ENCODE results near the gene FANCM. TPM values are rescaled to one million over a fixed set of nuclear protein-coding genes. Genes with fewer than 3 reads are reported as not detected.

The FANCM gene, protein sequence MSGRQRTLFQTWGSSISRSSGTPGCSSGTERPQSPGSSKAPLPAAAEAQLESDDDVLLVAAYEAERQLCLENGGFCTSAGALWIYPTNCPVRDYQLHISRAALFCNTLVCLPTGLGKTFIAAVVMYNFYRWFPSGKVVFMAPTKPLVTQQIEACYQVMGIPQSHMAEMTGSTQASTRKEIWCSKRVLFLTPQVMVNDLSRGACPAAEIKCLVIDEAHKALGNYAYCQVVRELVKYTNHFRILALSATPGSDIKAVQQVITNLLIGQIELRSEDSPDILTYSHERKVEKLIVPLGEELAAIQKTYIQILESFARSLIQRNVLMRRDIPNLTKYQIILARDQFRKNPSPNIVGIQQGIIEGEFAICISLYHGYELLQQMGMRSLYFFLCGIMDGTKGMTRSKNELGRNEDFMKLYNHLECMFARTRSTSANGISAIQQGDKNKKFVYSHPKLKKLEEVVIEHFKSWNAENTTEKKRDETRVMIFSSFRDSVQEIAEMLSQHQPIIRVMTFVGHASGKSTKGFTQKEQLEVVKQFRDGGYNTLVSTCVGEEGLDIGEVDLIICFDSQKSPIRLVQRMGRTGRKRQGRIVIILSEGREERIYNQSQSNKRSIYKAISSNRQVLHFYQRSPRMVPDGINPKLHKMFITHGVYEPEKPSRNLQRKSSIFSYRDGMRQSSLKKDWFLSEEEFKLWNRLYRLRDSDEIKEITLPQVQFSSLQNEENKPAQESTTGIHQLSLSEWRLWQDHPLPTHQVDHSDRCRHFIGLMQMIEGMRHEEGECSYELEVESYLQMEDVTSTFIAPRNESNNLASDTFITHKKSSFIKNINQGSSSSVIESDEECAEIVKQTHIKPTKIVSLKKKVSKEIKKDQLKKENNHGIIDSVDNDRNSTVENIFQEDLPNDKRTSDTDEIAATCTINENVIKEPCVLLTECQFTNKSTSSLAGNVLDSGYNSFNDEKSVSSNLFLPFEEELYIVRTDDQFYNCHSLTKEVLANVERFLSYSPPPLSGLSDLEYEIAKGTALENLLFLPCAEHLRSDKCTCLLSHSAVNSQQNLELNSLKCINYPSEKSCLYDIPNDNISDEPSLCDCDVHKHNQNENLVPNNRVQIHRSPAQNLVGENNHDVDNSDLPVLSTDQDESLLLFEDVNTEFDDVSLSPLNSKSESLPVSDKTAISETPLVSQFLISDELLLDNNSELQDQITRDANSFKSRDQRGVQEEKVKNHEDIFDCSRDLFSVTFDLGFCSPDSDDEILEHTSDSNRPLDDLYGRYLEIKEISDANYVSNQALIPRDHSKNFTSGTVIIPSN (N-terminal part only)
- total RNA-seq = 2.9 TPM
- long read RNA-seq, full-length matches to known transcripts = 1 of 1 reads
- long read RNA-seq, partial matches to known transcripts = 0 of 1 reads
- long read RNA-seq, other reads (novel, unspliced or antisense) = 0 of 1 reads

- intact Hi-C loops (cut with DNase I) = loop anchor here (2.0 to 10.0 kb wide), 2 partner anchors 171 to 237 kb away; partner anchors contain the start of genes KLHL28 and TOGARAM1
- DNase-seq = peak; percentile 88
- peak; percentile 82 for ATAC-seq (ENCODE audit: poor library complexity)
Observed at GRCh38 chr14:45135659-45136395, at the start of gene FANCM. TSS of gene FANCM (plus strand) at chr14:45135930. CDS start at chr14:45136032, 102 bp downstream.

GRCh38 chr14:45089813-45090212 lies 45.9 kb upstream of the FANCM start:
- DNase-seq (no peak), ATAC-seq (ENCODE audit: poor library complexity) (no peak)
- intact Hi-C loops (cut with DNase I) = no loop called here

DNA sequence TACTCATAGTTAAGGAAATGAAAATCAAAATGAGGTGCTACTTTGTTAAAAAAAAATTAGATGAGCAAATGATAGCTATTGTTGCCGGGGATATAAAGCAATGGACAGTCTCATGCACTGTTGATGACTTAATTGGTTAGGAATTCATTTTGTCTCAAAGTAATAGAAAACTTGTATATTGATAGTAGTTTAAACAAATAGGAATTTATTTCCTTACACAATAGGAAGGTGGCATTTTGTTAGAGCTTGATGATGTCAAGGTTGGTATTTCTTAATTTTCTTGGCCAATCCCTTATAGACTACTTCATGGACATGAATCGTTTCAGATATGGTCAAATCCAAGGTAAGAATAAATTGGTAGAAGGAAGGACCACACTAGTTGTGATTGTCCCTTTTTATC lies 44.0 kb upstream of the FANCM start:
- intact Hi-C loops (cut with DNase I) = no loop called here
- ATAC-seq (ENCODE audit: poor library complexity) (no peak), DNase-seq (no peak)

DNA sequence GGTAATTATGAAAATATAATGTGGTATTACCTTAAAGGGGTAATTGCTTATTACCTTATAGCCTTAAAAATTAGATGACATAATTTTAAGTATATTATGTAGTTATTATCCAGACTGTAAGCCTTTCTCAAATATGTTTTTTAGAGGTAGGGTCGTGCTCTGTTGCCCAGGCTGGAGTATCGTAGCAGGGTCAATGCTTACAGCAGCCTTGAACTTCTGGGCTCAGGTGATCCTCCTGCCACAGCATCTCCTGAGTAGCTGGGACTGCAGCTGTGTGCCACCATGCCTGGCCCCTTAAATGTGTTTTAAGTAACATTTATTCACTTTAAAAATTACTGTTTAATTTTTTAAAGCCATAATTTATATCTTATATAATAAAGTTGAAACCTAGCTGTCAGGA lies 41.5 kb upstream of the FANCM start:
- ATAC-seq (ENCODE audit: poor library complexity) (no peak), DNase-seq (no peak)
- intact Hi-C loops (cut with DNase I) = no loop called here

DNA sequence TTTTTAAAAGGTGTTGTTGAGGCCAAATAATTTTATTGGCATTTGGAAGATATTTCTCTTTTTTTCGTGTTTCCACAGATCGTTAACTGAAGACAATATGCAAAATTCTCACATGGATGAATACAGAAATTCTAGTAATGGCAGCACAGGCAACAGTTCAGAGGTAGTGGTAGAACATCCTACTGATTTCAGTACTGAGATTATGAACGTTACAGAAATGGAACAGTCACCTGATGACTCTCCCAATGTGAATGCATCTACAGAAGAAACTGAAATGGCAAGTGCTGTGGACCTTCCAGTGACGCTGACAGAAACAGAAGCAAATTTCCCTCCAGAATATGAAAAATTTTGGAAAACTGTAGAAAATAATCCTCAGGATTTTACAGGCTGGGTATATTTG lies 40.6 kb upstream of the FANCM start:
- intact Hi-C loops (cut with DNase I) = no loop called here
- ATAC-seq (ENCODE audit: poor library complexity) (no peak), DNase-seq (no peak)

- no peak for DNase-seq
- ATAC-seq (ENCODE audit: poor library complexity) = no peak
- intact Hi-C loops (cut with DNase I) = no loop called here
Observed at GRCh38 chr14:45096218-45096617, 39.5 kb upstream of the FANCM start.

DNA sequence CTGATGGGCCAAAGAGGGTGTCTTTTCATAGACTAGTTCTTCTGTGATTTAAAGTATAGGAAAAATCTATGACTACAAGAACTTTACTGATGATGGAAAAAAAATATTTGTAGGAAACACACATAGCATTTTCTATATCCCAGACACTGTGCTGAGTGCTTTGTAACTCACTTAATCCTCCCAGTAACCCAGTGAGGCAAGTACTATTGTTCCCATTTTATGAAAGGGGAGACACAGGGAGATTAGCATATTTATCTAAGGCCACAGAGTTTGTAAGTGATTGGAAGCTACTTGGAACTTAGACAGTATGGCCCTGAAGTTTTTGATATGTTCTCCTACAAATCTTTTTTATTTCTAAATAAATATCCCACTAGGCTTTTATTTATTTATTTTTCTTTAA lies 31.9 kb upstream of the FANCM start:
- no peak for DNase-seq
- no peak for ATAC-seq (ENCODE audit: poor library complexity)
- intact Hi-C loops (cut with DNase I) = no loop called here

DNA sequence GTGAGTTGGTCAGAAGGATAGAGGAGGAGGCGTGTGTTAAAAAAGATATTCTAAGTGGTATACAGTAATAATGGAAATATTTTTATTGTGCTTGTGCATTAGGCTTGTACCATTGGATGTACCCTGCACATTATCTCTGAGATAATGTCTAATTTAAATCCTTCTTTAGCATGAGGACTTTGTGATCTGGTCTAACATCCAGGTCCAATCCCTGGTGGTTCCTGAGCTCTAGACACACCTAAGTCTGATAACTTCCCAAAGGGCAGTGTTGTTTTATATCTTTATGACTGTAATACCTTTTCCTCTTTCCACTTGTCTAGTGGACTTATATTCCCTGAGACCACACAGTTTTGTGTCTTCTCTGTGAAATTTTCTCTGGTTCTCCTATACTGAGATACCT lies 31.2 kb upstream of the FANCM start:
- intact Hi-C loops (cut with DNase I) = no loop called here
- no peak for ATAC-seq (ENCODE audit: poor library complexity)
- DNase-seq = no peak

GRCh38 chr14:45112896-45113781 lies 22.6 kb upstream of the FANCM start:
- ATAC-seq (ENCODE audit: poor library complexity) (no peak), DNase-seq (no peak)
- intact Hi-C loops (cut with DNase I) = no loop called here

GRCh38 chr14:45114327-45114726 lies 21.4 kb upstream of the FANCM start:
- intact Hi-C loops (cut with DNase I) = no loop called here
- DNase-seq (no peak), ATAC-seq (ENCODE audit: poor library complexity) (no peak)

GRCh38 chr14:45118594-45118993 lies 17.1 kb upstream of the FANCM start:
- intact Hi-C loops (cut with DNase I) = no loop called here
- ATAC-seq (ENCODE audit: poor library complexity) (no peak), DNase-seq (no peak)

DNA sequence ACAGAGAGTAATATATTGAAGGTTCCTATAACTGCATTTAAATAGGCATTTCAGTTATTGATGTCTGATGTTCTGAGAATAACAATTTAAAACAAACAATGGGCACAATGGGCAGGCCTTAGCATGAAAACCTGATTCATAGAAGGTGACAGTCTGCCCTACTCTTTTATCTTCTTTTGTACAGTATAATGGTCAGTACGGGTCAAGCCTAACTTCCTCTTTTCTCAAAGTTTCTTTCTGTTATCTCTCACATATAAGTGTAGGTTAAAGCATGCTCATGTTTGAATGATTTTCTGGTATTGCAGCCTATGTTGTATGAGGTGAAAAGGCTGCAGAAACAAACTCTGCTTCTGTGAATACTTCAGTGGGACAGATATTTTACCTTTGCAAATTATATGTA lies 15.6 kb upstream of the FANCM start:
- intact Hi-C loops (cut with DNase I) = no loop called here
- ATAC-seq (ENCODE audit: poor library complexity) = no peak
- no peak for DNase-seq

- ATAC-seq (ENCODE audit: poor library complexity) (no peak), DNase-seq (no peak)
- intact Hi-C loops (cut with DNase I) = no loop called here
Observed at GRCh38 chr14:45123271-45123670, 12.5 kb upstream of the FANCM start.

- no peak for ATAC-seq (ENCODE audit: poor library complexity)
- DNase-seq = no peak
- intact Hi-C loops (cut with DNase I) = no loop called here
Observed at GRCh38 chr14:45125754-45126153, 10.0 kb upstream of the FANCM start.

DNA sequence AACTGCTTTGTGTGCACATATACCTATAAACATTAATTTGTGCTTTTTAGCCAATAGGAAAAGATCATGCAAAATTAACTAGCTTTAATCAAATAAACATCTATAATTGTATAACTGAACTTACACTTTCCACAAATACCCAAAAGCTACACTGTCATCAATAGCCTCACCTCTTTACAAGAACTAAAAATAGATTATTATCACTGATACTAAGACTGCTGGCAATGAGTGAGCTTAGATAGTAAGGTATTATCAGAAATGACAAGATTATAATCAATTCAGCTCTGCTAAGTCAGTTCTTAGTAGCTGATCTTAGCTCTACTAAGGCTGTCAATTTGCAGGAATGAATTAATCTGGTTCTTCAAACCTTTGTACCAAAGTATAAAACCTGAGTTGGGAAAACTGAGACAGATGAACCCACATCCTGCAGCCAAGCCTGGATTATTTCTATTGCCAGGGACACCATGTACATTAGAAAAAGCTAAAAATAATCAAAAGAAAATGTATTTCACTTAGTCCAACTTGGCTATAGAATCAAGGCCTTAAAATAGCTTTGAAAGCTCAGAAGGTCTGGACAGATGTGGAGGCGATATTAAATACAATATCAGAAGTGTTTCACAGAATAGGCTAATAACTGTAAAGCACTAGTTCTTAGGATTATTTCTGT lies 6.6 kb upstream of the FANCM start:
- ATAC-seq (ENCODE audit: poor library complexity) = no peak
- no peak for DNase-seq
- intact Hi-C loops (cut with DNase I) = no loop called here

GRCh38 chr14:45133683-45134050 lies 2.1 kb upstream of the FANCM start:
- DNase-seq (no peak), ATAC-seq (ENCODE audit: poor library complexity) (peak; percentile 9)
- intact Hi-C loops (cut with DNase I) = loop anchor here (2.0 to 10.0 kb wide), 2 partner anchors 169 to 235 kb away; partner anchors contain the start of genes KLHL28 and TOGARAM1

All from Right ventricle myocardium superior (tissue), 1 donor.